ENCODE measurements around the gene GPR137. TPM values are rescaled to one million over a fixed set of nuclear protein-coding genes. Genes with fewer than 3 reads are reported as not detected.

The GPR137 gene
- total and polyA plus RNA-seq, 9 of the 15 experiments (the other 6 are each of a cell fraction or from before 2014, with no cell fraction given), result 0.32 to 26.7 (median 10.7) TPM

DNA sequence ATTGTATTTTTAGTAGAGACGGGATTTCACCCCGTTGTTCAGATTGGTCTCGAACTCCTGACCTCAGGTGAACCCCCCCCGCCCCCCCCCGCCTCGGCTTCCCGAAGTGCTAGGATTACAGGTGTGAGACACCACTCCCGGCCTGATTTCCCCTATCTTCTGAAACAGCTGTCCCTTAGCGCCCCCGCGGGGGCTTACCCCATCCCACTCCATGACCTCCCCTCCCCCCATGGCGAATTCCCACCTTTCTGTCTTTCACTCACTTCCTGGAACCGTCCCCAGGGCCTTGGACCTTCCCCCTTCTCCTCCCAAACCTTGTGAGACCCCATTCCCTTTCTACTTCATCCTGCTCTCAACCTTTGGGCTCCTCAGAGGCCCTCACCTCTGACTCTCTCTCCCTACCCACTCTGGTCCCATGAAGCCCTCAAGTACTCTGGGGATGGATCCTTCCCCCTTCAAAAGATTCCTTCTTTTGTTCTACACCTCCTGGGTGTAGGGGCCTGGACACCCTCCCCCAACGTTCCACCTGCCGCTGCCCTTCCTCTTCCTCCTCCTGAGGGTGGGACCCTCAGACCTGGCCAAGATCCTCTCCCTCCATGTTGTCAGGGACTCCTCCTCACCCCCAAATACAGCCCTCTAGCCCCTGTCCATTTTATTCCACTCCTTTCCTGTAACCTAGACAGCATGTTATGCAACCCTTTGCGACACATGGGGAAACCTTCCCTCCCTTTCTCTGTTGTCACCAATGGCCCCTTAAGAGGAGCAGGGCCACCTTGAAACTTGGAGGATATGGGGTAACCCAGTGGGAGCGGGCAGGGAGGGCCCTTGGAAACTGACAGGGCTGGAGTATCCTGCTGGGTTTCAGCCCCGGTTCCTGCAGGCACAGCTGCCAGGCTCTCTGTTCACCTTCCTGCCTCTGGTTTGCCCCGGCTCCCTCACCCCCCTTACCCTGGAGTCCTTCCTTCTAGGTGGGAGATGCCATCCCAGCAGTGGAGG is 33.4 kb downstream of the GPR137 start (continued):
- TF ChIP-seq RERE (CRISPR knock-in tag; IDR thresholded peaks at IDR 0.05; ENCODE audit: borderline replicate concordance) (0 out of 2 replicates have a peak, but pooled peaks have one; percentile 57), ZFP1 (CRISPR knock-in tag; IDR thresholded peaks at IDR 0.05) (no peak), USF2 (CRISPR knock-in tag; IDR thresholded peaks at IDR 0.05) (no peak), TEAD1 (CRISPR knock-in tag; IDR thresholded peaks at IDR 0.05) (no peak), ZNF347 (CRISPR knock-in tag; IDR thresholded peaks at IDR 0.05; ENCODE audit: low read depth) (no peak), HMBOX1 (IDR thresholded peaks at IDR 0.05) (no peak), MNT (conservative IDR thresholded peaks at IDR 0.05) (no peak), MCM3 (IDR thresholded peaks at IDR 0.05) (no peak), SAFB2 (IDR thresholded peaks at IDR 0.05; ENCODE audit: borderline replicate concordance, low read depth, low read length, severe bottlenecking) (no peak), MTF1 (CRISPR knock-in tag; IDR thresholded peaks at IDR 0.05; ENCODE audit: borderline replicate concordance) (no peak), SMAD3 (CRISPR knock-in tag; conservative IDR thresholded peaks at IDR 0.05) (no peak), MAFK (IDR thresholded peaks at IDR 0.05; ENCODE audit: low read length) (no peak)
- TF ChIP-seq, protein P1, sequence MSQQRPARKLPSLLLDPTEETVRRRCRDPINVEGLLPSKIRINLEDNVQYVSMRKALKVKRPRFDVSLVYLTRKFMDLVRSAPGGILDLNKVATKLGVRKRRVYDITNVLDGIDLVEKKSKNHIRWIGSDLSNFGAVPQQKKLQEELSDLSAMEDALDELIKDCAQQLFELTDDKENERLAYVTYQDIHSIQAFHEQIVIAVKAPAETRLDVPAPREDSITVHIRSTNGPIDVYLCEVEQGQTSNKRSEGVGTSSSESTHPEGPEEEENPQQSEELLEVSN (IDR thresholded peaks at IDR 0.05; ENCODE audit: borderline replicate concordance in 1 of 2, extremely low read depth in 1 of 2, insufficient read depth in 1 of 2, insufficient read length in 1 of 2, low read depth in 1 of 2, low read length in 1 of 2, poor library complexity in 1 of 2, severe bottlenecking in 1 of 2), result peak in 1 of 2 experiments; percentile 54
